ENCODE results near the gene FAM131C. TPM values are rescaled to one million over a fixed set of nuclear protein-coding genes. Genes with fewer than 3 reads are reported as not detected.

FAM131C gene
- total and polyA plus RNA-seq, 10 of the 15 experiments (the other 5 are each of a cell fraction or from before 2014, with no cell fraction given), result 0.03 TPM; not detected in 9

DNA sequence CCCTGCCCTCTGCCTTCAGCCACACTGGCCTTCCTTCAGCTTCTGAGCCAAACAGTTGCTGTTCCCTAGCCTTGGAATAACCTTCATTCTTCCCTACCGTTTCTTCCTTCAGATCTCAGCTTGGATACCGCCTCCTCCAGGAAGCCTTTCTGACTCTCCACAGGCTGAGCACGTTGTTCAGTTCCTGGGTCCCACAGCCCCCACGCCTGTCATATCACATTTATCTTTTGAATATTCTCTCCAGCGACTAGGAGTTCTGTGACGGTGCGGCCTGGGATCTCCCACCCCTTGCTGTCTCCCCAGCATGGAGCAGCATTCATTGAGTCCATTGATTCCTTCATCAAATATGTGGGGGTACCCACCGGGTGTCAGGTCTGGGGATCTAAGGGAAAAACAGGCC, 43.2 kb upstream of the FAM131C start (continued):
- TF ChIP-seq, protein P1, sequence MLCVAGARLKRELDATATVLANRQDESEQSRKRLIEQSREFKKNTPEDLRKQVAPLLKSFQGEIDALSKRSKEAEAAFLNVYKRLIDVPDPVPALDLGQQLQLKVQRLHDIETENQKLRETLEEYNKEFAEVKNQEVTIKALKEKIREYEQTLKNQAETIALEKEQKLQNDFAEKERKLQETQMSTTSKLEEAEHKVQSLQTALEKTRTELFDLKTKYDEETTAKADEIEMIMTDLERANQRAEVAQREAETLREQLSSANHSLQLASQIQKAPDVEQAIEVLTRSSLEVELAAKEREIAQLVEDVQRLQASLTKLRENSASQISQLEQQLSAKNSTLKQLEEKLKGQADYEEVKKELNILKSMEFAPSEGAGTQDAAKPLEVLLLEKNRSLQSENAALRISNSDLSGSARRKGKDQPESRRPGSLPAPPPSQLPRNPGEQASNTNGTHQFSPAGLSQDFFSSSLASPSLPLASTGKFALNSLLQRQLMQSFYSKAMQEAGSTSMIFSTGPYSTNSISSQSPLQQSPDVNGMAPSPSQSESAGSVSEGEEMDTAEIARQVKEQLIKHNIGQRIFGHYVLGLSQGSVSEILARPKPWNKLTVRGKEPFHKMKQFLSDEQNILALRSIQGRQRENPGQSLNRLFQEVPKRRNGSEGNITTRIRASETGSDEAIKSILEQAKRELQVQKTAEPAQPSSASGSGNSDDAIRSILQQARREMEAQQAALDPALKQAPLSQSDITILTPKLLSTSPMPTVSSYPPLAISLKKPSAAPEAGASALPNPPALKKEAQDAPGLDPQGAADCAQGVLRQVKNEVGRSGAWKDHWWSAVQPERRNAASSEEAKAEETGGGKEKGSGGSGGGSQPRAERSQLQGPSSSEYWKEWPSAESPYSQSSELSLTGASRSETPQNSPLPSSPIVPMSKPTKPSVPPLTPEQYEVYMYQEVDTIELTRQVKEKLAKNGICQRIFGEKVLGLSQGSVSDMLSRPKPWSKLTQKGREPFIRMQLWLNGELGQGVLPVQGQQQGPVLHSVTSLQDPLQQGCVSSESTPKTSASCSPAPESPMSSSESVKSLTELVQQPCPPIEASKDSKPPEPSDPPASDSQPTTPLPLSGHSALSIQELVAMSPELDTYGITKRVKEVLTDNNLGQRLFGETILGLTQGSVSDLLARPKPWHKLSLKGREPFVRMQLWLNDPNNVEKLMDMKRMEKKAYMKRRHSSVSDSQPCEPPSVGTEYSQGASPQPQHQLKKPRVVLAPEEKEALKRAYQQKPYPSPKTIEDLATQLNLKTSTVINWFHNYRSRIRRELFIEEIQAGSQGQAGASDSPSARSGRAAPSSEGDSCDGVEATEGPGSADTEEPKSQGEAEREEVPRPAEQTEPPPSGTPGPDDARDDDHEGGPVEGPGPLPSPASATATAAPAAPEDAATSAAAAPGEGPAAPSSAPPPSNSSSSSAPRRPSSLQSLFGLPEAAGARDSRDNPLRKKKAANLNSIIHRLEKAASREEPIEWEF (IDR thresholded peaks at IDR 0.05; ENCODE audit: insufficient replicate concordance, low read depth, low read length), result no peak
- no peak for TF ChIP-seq ZNF217 (IDR thresholded peaks at IDR 0.05)
- TF ChIP-seq TCF7 (IDR thresholded peaks at IDR 0.05; ENCODE audit: borderline replicate concordance), result no peak
- no peak for TF ChIP-seq STAT1 (conservative IDR thresholded peaks at IDR 0.05)

DNA sequence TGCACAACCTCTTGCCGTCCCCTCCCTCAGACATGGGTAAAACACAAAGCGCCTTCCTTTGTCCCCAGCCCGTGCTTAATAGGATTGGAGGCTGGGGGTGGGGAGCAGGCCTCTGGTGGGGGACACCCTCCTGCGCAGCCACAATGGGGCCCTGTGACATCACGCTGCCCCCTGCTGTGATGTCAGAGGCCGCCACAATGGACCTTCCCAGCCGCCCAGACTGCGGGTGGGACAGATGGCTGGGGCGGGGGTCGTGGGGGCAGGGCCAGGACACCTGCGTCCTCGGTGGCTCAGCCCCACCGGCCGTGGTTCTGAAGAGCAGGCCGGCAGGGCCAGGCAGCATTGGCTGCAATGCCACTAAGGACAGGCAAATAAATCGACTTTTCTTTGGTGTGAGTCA, 42.6 kb upstream of the FAM131C start:
- ChIA-PET RAD21 (ENCODE audit: unreplicated experiment) (no interaction called here), SMC1A (ENCODE audit: uncharacterized antibody, unreplicated experiment) (no interaction called here), POLR2A (no interaction called here), CTCF (no interaction called here)
- Histone ChIP-seq H3K9ac (ENCODE audit: control insufficient read depth, insufficient read depth, low read length) (no peak overlapping the region), H3K27ac (ENCODE audit: control insufficient read depth, insufficient read depth) (no peak overlapping the region), H4K20me1 (ENCODE audit: control insufficient read depth, insufficient read depth) (no peaks in the 10 kb centered on the region), H3K36me3 (ENCODE audit: control insufficient read depth in 2 of 2, insufficient read depth in 2 of 2, low read length in 1 of 2) (no peaks in the 10 kb centered on the region), H3K27me3 (replicated peaks in 1 of 2; ENCODE audit: control insufficient read depth in 2 of 2, insufficient read depth in 2 of 2, low read length in 1 of 2) (peaks cover 0 to 4% of the 10 kb centered on the region in 2 experiments; a peak in 3 of 4 replicates), H3K4me1 (ENCODE audit: control insufficient read depth, insufficient read depth, low read length) (no peaks in the 10 kb centered on the region), H3K4me2 (ENCODE audit: control insufficient read depth, insufficient read depth) (no peak overlapping the region), H2AFZ (ENCODE audit: control insufficient read depth, low read depth, low read length) (no peak overlapping the region), H3K4me3 (no peak overlapping the region), H3K9me3 (replicated peaks; ENCODE audit: control insufficient read depth, insufficient read depth, low read length) (no peaks in the 10 kb centered on the region), H3K79me2 (ENCODE audit: control insufficient read depth, insufficient read depth, low read length) (no peaks in the 10 kb centered on the region)
- no peak for DNase-seq (ENCODE audit: low read depth, low spot score)
- intact Hi-C loops (cut with micrococcal nuclease; ENCODE audit: unreplicated experiment), result no loop called here
- WGBS (ENCODE audit: insufficient coverage, insufficient replicate concordance, low lambda C conversion rate, missing lambda C conversion rate), result 55% methylated on average over 16 of the region's 16 CpGs
- in situ Hi-C loops (cut with MboI), result no loop called here
- FAIRE-seq, result no peak
- ATAC-seq, result no peak
- no TSS peak for BruUV-seq (replicated peaks)
- TF ChIP-seq CREB1 (IDR thresholded peaks at IDR 0.05; ENCODE audit: low read depth) (no peak), FOXK2 (IDR thresholded peaks at IDR 0.05) (no peak), DPF2 (IDR thresholded peaks at IDR 0.05) (no peak), TCF7 (IDR thresholded peaks at IDR 0.05; ENCODE audit: borderline replicate concordance) (no peak), MYB (IDR thresholded peaks at IDR 0.05; ENCODE audit: borderline replicate concordance, low read depth, low read length) (no peak), RBBP5 (conservative IDR thresholded peaks at IDR 0.05) (no peak), RFX5 (IDR thresholded peaks at IDR 0.05; ENCODE audit: low read depth, low read length) (no peak), FOS (IDR thresholded peaks at IDR 0.05; ENCODE audit: borderline replicate concordance, extremely low read depth, insufficient read length) (no peak), JUND (IDR thresholded peaks at IDR 0.05; ENCODE audit: low read depth, low read length) (no peak), ZSCAN29 (IDR thresholded peaks at IDR 0.05) (no peak), ATF7 (IDR thresholded peaks at IDR 0.05; ENCODE audit: low read depth) (no peak), YY1 (IDR thresholded peaks at IDR 0.05; ENCODE audit: low read depth, low read length) (no peak), NFYA (IDR thresholded peaks at IDR 0.05; ENCODE audit: borderline replicate concordance, low read depth, low read length) (no peak), NR2C1 (IDR thresholded peaks at IDR 0.05) (no peak)
- TF ChIP-seq, protein P2, sequence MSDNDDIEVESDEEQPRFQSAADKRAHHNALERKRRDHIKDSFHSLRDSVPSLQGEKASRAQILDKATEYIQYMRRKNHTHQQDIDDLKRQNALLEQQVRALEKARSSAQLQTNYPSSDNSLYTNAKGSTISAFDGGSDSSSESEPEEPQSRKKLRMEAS (IDR thresholded peaks at IDR 0.05; ENCODE audit: low read depth, low read length), result no peak

All from GM12878 (cell line).